ENCODE measurements around the gene LPP. TPM values are rescaled to one million over a fixed set of nuclear protein-coding genes. Genes with fewer than 3 reads are reported as not detected.

LPP gene
- total RNA-seq, 1 experiment from 2014 or later, result 148 TPM

GRCh38 chr3:188779281-188779980 is 625.5 kb downstream of the LPP start:
- H3K27me3 ChIP-seq (ENCODE audit: insufficient read depth, low read depth), result no peaks in the 10 kb centered on the region
- H3K79me2 ChIP-seq (ENCODE audit: low read depth), result no peaks in the 10 kb centered on the region
- BruUV-seq (replicated peaks), result no TSS peak
- H2AFZ ChIP-seq, result no peak overlapping the region
- no peaks in the 10 kb centered on the region for H3K36me3 ChIP-seq (ENCODE audit: low read depth)
- no peak overlapping the region for H3K4me3 ChIP-seq
- CTCF ChIA-PET, result no interaction called here
- intact Hi-C loops (cut with micrococcal nuclease; ENCODE audit: unreplicated experiment), result no loop called here
- POLR2A ChIA-PET (ENCODE audit: unreplicated experiment), result interaction anchor here (0.7 kb wide), 1 partner anchor 27 kb away, joined by 28 read pairs; no protein-coding TSS in a partner anchor
- no peaks in the 10 kb centered on the region for H3K4me1 ChIP-seq (replicated peaks; ENCODE audit: insufficient read depth)
- H3K9me2 ChIP-seq (ENCODE audit: insufficient read depth), result no peaks in the 10 kb centered on the region
- no peaks in the 10 kb centered on the region for H3F3A ChIP-seq (ENCODE audit: insufficient read depth, low read depth)
- DNase-seq, result no peak
- H3K4me2 ChIP-seq, result no peak overlapping the region
- no peaks in the 10 kb centered on the region for H3K9me3 ChIP-seq (ENCODE audit: insufficient read depth, low read depth)
- H3K27ac ChIP-seq, result no peak overlapping the region
- H4K20me1 ChIP-seq (ENCODE audit: insufficient read depth), result no peaks in the 10 kb centered on the region
- TF ChIP-seq EZH2 (IDR thresholded peaks at IDR 0.05; ENCODE audit: low read depth), result no peak
- TF ChIP-seq CTCF (conservative IDR thresholded peaks at IDR 0.05), result no peak

GRCh38 chr3:188780193-188781147 is 626.5 kb downstream of the LPP start:
- Histone ChIP-seq H3K9me3 (ENCODE audit: insufficient read depth, low read depth) (no peaks in the 10 kb centered on the region), H3K4me3 (no peak overlapping the region), H3K9me2 (ENCODE audit: insufficient read depth) (no peaks in the 10 kb centered on the region), H3K36me3 (ENCODE audit: low read depth) (no peaks in the 10 kb centered on the region), H3K4me2 (no peak overlapping the region), H3K27me3 (ENCODE audit: insufficient read depth, low read depth) (no peaks in the 10 kb centered on the region), H3K4me1 (replicated peaks; ENCODE audit: insufficient read depth) (no peaks in the 10 kb centered on the region), H4K20me1 (ENCODE audit: insufficient read depth) (no peaks in the 10 kb centered on the region), H2AFZ (no peak overlapping the region), H3K79me2 (ENCODE audit: low read depth) (no peaks in the 10 kb centered on the region), H3F3A (ENCODE audit: insufficient read depth, low read depth) (no peaks in the 10 kb centered on the region), H3K27ac (no peak overlapping the region)
- no peak for DNase-seq
- intact Hi-C loops (cut with micrococcal nuclease; ENCODE audit: unreplicated experiment), result no loop called here
- TF ChIP-seq CTCF (conservative IDR thresholded peaks at IDR 0.05), result no peak
- no peak for TF ChIP-seq EZH2 (IDR thresholded peaks at IDR 0.05; ENCODE audit: low read depth)
- ChIA-PET CTCF (interaction anchor here (0.5 kb wide), 1 partner anchor 1043 kb away, joined by 3 read pairs; no protein-coding TSS in a partner anchor), POLR2A (ENCODE audit: unreplicated experiment) (interaction anchor here (0.7 kb wide), 1 partner anchor 28 kb away, joined by 28 read pairs; no protein-coding TSS in a partner anchor)
- no TSS peak for BruUV-seq (replicated peaks)

- no peak for TF ChIP-seq EZH2 (IDR thresholded peaks at IDR 0.05; ENCODE audit: low read depth)
These were observed 628.7 kb downstream of the LPP start for GRCh38 chr3:188782613-188783124.

More at GRCh38 chr3:188782613-188783124, 628.7 kb downstream of the LPP start:
- Histone ChIP-seq H3F3A (ENCODE audit: insufficient read depth, low read depth) (no peaks in the 10 kb centered on the region), H3K9me3 (ENCODE audit: insufficient read depth, low read depth) (peaks cover 3% of the 10 kb centered on the region; the same call in 1 of the 2 replicates), H3K4me1 (replicated peaks; ENCODE audit: insufficient read depth) (no peaks in the 10 kb centered on the region), H4K20me1 (ENCODE audit: insufficient read depth) (no peaks in the 10 kb centered on the region), H3K36me3 (ENCODE audit: low read depth) (no peaks in the 10 kb centered on the region), H3K4me2 (no peak overlapping the region), H3K27ac (no peak overlapping the region), H2AFZ (no peak overlapping the region), H3K4me3 (no peak overlapping the region), H3K79me2 (ENCODE audit: low read depth) (no peaks in the 10 kb centered on the region), H3K27me3 (ENCODE audit: insufficient read depth, low read depth) (no peaks in the 10 kb centered on the region), H3K9me2 (ENCODE audit: insufficient read depth) (no peaks in the 10 kb centered on the region)
- BruUV-seq (replicated peaks), result no TSS peak
- ChIA-PET POLR2A (ENCODE audit: unreplicated experiment) (interaction anchor here (0.7 kb wide), 1 partner anchor 21 kb away, joined by 3 read pairs; no protein-coding TSS in a partner anchor), CTCF (no interaction called here)
- intact Hi-C loops (cut with micrococcal nuclease; ENCODE audit: unreplicated experiment), result no loop called here
- DNase-seq, result no peak

All from PC-9 (cell line).